Middle frontal gyrus (tissue), 1 donor: ENCODE data around the gene UBN2.

Experiments
- DNase-seq: peaks from one replicate; pipeline ENCODE4 v3.0.0-alpha.2; 2015; ENCODE audit warnings: low spot score; ENCODE audit errors: extremely low spot score

Gene UBN2

DNA sequence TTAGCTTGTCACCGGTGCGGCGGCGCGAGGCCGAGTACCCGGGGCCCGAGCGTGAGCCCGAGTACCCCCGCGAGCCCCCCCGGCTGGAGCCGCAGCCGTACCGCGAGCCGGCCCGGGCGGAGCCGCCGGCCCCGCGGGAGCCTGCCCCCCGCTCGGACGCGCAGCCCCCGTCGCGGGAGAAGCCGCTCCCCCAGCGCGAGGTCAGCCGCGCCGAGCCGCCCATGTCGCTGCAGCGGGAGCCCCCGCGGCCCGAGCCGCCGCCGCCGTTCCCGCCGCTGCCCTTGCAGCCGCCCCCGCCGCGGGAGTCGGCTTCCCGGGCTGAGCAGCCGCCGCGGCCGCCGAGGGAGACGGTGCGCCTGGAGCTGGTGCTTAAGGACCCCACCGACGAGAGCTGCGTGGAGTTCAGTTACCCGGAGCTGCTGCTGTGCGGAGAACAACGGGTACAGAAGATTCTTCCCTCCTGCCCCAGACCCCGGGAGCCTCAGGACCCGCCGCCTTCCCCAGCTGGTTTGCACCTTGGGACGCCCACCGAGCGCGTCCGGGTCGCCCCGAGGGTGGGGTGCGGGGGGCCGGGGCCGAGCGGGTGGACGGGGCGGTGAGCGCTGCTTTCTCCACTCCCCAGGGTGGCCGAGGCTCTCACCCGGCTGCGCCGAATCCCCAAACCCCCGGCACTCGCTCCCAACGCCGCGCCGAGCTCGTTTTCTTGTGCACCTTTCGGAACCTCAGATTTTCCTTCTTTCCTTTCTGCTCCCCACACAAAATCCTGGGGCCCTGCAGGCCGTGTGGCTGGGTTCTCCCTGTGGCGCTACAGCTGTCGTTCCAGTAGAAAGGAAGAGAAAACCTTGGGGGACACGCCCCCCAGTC, 708 bp downstream of the UBN2 start:
- DNase-seq = no peak

DNA sequence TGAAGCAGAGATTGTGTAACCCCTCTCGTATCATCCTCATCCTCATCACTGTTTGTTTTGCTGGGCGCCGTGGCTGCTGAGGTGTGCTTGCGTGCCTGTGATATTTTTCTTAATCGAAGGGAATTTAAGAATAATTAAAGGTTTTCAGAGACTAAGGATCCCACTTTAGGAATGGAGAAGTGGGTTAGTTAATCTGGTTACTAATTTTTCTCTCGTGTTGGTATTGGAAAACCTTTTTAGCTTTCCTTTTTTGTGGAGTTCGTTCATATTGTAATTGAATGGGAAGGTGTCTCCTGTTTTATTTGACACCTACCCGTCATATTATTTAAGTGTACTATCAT, 1.3 kb downstream of the UBN2 start:
- no peak for DNase-seq

DNA sequence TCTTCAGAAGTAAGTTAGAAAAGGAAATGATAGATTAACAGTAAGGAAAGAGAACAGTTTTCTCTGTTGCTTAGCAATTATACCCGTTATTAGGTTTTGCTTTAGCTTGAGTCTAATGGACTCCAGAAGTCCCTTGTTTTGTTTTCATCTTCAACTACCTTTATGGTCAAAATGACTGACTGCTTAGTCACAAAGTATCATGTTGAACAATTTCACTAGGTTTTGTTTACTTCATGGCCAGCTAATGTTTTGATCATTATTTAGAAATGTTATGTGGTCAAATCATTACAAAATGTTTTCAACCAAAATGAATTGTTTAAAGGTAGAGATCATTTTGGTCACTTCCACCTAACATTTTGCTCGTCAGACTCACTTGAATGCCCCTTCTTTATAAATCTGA, 1.9 kb downstream of the UBN2 start:
- no peak for DNase-seq

DNA sequence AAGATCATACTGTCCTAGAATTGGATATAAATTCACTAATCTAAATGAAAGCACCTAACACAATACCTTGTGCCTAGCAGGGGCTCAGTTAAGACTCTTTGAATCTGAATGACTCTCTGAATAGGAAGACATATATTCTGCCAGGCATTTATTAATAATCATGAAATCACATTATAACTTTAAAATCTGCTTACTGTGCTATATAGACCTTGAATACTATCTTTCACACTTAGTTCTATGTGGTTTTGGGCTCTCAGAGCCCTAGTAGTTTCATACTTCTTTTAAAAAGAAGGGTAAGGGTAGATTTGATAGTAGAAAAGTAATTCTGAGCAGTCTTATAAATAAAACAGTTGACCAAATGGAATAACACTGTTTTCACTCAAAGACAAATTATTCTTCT, 10.2 kb downstream of the UBN2 start:
- no peak for DNase-seq

DNA sequence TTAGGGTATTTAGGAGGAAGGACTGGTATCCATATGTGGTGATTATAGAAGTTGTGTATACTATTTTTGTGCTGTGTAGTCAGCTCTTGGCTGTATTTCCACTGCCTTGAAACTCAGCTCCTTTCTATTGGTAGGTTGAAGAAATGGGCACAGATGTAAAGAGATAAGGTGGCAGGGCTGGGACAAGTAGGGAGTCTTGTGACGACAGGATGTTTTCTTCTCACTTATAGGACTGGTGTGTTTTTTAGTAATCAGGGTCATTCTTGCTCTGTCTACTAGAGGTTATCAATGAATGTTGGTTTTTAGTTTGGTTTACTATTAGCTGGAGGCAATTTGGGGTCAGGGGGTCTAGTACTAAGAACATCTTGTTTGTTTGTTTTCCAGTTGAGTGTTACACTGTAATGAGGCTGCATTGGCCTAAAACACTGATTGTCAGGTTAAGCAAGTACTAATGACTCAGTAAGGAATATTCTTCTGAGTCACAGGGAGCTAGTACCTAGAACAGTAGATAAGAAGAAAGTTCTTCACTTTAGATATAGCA, 11.8 kb downstream of the UBN2 start:
- DNase-seq = no peak

DNA sequence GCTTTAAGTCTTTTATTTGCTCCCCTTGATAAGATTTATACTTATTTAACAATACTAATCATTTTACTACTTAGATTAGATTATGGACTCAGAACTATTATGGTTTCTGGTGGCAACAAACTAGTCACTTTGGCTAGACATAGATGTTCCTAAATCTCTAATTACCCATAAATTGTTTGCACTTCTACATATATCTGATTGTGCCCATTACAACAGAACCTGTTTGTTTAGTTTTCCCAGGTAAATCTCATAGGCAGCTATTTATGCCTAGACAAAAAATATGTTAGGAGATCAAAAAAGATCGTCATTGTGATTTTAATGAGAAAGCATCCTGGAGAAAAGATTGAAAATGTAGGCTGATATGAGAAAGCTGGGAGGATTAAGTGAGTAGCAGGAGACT, 14.4 kb downstream of the UBN2 start:
- no peak for DNase-seq

DNA sequence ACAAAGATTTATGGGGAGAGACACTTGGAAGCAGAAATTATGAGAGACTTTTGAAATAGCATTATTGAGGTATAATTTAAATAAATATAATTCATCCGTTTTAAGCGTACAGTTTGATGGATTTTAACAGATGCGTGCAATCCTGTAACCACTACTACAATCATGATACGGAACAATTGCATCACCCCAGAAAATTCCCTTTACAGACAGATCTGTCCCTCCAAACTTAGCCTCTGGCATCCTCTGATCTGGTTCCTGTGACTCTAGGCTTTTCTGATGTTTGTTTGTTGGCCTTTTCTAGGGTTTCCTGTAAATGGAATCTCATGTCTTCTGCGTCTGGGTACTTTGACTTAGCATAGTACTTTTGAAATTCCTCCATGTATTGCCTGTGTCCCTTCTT, 15.5 kb downstream of the UBN2 start:
- no peak for DNase-seq

DNA sequence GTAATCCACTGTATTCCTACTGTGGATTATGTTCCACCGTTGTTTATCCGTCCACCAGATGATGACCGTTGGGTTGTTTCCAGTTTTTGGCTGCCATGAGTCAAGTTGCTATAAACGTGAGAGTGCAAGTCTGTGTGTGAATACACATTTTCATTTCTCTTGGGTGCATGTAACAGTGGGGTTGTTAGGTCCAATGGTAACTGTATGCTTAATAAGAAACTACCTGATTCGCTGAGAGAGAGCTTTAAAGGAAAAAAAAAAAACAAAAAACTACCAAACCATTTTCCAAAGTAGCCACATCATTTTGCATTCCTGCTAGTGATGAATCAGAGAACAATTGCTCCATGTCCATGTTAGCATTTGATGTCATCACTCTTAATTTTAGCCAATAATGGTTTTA, 15.9 kb downstream of the UBN2 start:
- no peak for DNase-seq

DNA sequence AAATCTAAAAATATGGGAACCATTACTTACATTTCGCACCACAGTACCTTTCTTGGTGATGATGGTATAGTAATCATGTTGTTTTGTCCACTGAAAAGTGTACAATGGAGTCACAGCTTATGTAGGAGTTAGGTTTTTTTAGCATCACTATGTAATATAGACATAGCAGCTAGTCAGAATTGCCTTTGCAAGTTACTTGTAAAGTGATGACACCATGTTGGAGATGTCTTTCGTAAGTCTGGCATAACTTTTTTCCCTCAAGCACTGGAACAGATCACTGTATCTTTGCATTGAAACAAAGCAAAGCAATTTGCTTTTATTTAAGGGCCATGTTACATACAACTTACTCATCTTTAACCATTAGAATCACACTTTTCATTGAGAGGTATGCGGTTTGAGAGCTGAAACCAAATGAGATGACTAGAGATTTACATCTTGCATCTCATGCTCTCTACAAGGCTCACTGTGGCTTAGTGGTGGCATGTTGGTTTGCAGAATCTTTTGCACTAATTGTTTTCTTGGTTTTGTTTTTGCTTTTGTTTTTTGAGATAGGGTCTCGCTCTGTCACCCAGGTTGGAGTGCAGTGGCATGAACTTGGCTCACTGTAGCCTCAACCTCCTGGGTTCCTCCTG, 18.3 kb downstream of the UBN2 start:
- no peak for DNase-seq

DNA sequence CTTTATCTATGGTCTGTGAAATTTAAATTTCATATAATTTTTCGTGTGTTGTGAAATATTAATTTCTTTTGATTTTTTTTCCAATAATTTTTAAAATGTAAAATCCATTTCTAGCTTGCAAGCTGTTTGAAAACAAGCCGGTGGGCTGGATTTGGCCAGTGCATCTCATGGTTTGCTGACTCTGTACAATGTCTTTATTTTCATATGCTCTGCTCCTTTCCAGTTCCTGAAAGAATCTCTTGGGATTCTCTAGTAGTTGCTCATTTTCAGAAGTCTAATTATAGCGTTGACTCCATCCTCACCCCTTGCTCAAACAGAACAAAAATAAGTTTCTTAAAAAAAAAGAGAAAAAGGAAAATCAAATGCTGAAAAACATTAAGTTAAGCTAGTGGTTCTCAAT, 21.4 kb downstream of the UBN2 start:
- no peak for DNase-seq

DNA sequence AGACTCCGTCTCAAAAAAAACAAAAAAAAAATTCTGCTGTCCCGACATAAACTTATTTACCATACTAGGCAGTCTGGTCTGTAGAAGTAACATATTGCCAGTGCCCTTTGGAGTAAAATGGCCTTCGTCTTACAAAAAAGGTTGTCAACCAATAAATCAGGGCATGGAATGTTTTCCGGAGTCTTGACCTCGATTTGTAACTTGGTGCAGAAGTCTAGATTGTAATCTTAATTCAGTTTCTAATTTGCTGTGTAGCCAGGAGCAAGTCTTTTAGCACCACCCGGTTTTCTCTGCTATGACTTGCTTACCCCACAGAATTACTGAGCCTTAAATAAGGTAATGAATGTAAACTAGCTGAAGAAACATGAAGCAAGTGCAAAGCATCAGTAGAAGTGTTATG, 23.2 kb downstream of the UBN2 start:
- no peak for DNase-seq

DNA sequence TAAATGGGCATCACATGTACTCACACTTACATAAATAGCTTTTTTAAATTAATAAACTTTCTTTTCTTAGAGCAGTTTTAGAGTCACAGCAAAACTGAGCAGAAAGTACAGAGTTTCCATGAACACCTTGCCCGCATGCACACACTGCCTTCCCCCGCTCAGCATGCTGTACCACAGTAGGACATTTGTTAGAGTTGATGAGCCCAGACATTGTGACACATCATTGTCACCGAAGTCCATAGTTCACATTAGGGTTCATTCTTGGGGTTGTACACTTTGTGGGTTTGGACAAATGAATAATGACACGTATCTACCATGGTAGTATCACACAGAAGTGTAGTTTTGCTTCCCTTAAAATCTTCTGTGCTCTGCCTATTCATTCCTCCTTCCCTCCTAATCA, 23.7 kb downstream of the UBN2 start:
- DNase-seq = no peak

DNA sequence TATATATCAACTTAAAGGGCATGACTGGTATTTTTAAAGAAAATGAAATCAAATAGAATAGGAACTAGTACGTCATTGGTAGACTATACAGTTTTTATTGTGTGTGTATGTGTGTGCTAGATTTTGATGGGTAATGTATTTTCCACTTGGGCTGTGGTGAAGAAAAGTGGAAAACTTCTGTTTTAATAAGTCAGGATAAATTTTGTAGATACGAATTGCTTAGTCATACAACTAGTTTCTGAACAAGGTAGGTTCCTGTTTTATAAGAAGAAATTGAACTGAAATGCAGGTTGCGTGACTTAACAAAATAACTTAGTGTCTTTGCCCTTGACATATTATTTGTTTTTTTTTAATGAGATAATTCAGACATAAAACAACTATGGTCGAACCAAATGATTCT, 24.3 kb downstream of the UBN2 start:
- DNase-seq = no peak

DNA sequence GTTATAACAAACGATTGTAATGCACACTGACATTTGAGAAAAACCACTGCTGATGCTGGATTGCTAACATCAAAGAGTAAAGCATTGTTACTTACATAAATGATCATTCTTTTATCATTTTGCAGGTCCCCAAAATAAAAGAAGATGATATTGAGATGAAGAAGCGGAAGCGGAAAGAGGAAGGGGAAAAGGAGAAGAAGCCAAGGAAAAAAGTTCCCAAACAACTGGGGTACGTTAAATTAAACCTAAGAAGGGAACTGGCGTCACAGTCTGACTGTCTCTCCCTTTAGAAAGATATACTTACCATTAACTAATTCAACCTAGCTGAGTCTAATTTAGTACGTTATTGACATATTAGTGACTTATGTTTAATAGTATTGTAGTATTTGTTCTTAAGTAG, 28.1 kb downstream of the UBN2 start:
- DNase-seq = no peak

DNA sequence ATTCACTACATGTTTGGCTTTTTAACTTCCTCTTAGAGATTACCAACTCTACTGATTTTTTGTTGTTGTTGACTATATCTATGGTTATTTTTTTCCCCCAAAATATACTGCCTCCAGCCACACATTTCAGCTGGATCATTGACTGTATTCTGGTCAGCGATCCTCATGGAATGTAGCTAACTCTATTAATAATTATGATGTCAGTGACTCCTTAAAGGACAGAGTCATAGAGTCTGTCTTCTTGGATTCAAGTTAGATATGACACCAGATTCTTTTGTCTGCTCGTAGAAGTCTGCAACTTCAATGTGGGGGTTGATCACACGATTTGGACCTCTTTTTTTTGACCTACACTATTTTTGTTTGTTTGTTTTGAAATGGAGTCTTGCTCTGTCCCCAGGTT, 33.2 kb downstream of the UBN2 start:
- no peak for DNase-seq

DNA sequence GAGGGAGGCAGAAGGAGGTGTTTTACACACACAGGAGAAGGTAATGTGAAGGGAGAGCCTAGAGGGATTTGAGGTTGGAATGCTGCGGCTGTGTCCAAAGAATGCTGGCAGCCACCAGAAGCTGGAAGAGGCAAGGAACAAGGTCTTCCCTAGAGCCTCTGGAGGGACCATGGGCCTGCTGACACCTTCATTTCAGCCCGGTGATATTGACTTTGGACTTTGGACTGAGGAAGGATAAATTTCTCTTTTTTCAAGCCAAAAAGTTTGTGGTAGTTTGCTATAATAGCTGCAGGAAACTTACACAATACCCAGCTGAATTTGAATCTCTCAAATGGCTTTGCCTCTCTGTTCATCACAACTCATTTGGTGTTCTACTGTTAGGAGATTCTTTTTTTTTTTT, 34.6 kb downstream of the UBN2 start:
- DNase-seq = no peak

DNA sequence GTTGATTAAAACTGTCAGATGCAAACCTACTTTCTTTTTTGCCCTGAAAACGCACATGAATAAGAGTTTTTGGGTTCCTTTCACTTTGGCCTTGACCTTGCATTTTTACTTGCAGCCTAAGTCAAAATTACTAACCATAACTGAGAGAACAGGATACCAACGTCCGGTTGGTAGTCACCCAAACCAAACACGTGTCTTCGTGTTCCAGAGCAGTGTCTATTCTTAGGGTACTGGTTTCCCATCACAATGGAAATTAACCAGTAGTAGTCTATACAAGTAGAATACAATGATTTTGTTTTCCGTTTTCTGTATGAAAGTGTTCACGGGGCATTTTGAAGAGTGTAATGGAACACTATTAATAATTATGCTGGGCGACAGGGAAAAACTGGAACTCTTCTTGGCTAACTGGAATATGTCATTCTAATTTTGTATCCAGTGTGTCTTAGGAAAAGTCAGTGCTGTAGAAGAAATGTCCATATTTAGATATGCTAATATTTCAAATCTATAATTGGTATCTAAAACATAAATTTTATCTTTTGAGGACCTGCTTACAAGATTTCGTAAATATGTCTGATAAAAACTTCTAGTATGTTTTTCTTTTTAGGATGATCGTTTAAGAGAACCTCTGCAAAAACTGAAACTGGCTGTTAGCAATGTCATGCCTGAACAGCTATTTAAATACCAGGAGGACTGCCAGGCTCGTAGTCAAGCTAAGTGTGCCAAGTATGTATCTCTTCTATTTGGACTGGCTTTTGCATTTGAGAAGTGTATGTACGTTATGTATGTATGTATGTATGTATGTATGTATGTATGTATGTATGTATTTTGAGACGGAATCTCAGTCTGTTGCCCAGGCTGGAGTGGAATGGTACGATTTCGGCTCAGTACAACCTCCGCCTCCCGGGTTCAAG, 40.9 kb downstream of the UBN2 start:
- no peak for DNase-seq

DNA sequence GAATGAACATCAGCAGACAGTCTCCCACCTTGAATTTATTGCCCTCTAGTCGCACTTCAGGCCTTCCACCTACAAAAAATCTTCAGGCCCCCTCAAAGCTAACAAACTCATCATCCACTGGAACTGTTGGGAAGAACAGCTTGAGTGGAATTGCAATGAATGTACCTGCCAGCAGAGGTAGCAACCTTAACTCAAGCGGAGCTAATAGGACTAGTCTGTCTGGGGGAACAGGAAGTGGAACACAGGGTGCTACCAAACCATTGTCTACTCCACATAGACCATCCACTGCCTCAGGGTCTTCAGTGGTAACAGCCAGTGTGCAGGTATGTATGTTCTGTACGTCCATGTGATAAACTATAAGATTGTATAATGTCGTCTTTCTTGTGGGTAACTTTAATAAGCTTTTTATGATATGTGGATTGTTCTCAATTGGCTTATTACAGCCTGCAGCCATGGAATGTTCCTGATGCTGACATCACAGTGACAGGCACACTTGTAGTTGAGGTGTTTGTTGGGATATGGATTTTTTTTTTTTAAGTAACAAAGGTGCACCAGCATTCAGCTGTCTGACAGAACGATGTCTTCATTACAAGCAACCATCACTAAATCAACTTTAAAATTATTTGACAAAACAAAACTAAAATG, 53.3 kb downstream of the UBN2 start:
- DNase-seq = no peak

DNA sequence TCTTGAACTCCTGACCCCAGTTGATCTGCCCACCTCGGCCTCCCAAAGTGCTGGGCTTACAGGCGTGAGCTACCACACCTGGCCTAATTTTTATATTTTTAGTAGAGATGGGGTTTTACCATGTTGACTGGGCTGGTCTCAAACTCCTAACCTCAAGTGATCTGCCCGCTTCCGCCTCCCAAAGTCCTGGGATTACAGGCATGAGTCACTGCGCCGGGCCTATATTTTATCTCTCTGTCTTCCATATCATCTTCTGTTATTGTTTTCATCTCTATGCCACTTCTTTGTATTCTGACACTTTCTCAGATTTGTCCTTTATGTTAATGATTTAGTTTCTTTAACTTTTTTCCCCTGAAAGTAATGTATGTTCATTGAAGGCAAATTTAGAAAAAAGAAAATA, 55.1 kb downstream of the UBN2 start:
- DNase-seq = no peak

DNA sequence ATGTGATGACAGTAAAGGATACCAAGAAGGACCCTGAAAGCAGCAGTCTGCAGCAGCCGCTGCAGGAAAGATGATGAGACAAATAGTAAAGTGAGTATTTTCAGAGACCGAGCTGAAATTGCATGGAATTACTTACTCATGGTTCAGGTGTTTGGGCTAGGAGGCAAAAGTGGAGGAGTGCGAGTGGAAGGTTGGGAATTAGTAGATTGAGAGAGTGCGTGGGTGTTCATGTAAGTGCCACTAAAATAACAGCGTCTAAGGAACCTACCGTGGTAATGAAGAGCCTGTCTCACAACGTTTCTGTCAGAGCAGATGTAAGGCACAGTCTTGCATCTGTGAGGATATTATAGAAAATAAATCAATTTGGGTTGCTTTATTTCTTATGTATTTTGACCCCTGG, 61.8 kb downstream of the UBN2 start:
- DNase-seq = no peak

DNA sequence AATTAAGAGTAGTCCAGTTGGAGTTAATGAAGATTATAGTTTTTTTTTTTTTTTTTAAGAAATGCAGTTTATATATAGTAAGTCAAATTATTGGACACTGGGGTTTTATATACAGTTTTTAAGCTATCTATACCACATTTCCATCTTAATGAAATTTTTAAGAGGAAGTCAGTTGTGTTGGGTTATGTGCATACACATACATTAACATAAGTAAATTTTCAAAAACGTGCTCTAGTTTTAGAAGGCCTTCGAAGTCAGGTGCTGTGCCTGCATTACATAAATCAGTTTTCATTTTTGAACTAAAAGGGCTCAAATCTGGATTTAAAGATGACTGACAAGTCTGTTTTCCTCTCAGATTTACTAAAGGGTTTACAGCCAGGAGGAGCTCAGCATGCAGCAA, 62.5 kb downstream of the UBN2 start:
- DNase-seq = no peak

DNA sequence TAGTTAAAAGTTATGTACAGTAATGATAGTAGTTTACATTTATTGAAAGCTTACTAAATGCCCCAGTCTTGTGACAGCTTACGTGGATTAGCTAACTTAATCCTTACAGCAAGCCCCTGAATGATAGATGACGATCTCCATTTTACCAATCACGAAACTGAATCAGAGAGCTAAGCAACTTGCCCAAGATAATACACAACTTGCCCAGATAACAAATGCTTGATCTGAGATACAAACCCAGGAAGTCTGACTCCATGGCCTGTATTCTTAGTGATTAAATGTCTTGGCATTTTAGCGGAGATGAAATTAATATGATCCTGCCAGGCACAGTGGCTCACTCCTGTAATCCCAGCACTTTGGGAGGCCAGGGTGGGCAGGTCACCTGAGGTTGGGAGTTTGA, 63.2 kb downstream of the UBN2 start:
- DNase-seq = no peak
